ENCODE results near the gene SLC16A10. TPM values are rescaled to one million over a fixed set of nuclear protein-coding genes. Genes with fewer than 3 reads are reported as not detected.
"Not testable (repeated sequence)": the region's sequence is repeated elsewhere in the genome, so short reads cannot be mapped to it uniquely, and the experiment has no call there.

SLC16A10 gene
- polyA plus RNA-seq, 1 donor, result 22.4 TPM

DNA sequence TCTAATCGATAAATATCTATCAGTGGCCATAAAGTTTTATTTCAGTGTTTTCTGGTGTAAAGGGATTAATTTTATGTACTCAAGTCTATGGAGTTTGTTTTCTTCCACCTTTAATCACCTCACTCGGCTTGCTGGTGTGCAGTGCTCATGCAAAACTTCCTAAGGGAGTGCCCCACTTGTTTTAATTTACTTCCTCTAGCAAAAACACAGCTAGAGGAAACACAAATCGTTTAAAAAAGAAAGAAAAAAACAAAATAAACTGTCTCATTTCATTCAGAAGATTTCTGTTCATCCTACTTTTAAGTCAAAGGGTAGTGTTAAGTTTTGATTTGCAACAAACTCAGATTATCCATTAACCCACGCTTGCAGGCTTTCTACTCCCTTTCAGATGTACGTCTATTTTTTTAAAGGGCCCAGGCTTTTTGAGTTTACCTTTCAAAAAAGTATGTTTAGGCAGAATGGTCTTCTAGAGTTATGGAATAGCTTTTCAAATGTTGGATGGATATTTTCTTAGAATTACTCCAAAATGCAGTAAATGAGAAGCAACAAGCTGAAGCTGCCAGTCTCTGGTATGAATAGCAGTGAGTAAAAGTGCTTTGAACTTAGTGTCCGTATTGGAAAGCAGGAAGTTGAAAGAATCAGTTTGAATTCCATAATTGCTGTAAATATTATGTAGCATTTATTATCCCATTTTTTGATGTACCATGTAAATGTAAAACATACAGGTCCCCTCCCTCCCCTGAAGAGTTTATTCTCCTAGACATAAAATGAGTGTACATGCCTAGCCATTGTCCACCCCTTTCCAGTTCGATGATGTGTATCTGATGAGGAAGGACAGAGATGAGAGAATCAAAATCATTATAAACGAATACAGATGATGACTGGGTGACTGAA, 113.3 kb downstream of the SLC16A10 start:
- 10% methylated on average over 5 of the region's 8 CpGs for WGBS (ENCODE audit: insufficient coverage, low lambda C conversion rate)

DNA sequence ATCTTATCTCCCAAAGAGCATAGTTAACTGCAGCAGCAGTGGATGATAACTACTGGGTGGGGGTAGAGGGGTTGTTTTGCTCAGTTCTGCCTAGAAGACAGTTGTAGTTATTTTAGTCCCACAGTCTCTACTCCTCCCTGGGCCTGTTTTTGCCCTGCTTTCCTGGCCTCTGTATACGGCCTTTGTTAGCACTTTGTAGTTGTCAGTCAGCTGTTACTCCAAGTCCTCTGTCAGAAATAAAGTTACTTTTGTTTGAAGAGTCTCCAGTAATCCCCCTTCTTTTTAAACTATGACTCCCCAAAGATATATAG, 113.9 kb downstream of the SLC16A10 start:
- no peak overlapping the region for H3K4me3 ChIP-seq (ENCODE audit: low read length)
- no CpG with 5 or more reads among the region's 1 CpG for WGBS (ENCODE audit: insufficient coverage, low lambda C conversion rate)
- H3K36me3 ChIP-seq (ENCODE audit: control insufficient read depth, insufficient read depth, low read length), result no peaks in the 10 kb centered on the region
- no peak for DNase-seq
- peaks cover 9% of the 10 kb centered on the region for H3K4me1 ChIP-seq (ENCODE audit: control insufficient read depth, insufficient read depth, low read length)
- H3K27ac ChIP-seq (ENCODE audit: low read length), result peak overlapping the region; percentile 74
- H3K27me3 ChIP-seq (ENCODE audit: control insufficient read depth, insufficient read depth, low read length), result no peaks in the 10 kb centered on the region
- H3K9me3 ChIP-seq (ENCODE audit: control insufficient read depth, low read depth, low read length), result no peaks in the 10 kb centered on the region

More for the DNA sequence above, 113.3 kb downstream of the SLC16A10 start:
- Histone ChIP-seq H3K27ac (ENCODE audit: low read length) (peak overlapping the region; percentile 74), H3K9me3 (ENCODE audit: control insufficient read depth, low read depth, low read length) (no peaks in the 10 kb centered on the region), H3K36me3 (ENCODE audit: control insufficient read depth, insufficient read depth, low read length) (no peaks in the 10 kb centered on the region), H3K4me3 (ENCODE audit: low read length) (no peak overlapping the region), H3K4me1 (ENCODE audit: control insufficient read depth, insufficient read depth, low read length) (peaks cover 9% of the 10 kb centered on the region), H3K27me3 (ENCODE audit: control insufficient read depth, insufficient read depth, low read length) (no peaks in the 10 kb centered on the region)
- peak in 1 of 2 donors; percentile 67 for DNase-seq

DNA sequence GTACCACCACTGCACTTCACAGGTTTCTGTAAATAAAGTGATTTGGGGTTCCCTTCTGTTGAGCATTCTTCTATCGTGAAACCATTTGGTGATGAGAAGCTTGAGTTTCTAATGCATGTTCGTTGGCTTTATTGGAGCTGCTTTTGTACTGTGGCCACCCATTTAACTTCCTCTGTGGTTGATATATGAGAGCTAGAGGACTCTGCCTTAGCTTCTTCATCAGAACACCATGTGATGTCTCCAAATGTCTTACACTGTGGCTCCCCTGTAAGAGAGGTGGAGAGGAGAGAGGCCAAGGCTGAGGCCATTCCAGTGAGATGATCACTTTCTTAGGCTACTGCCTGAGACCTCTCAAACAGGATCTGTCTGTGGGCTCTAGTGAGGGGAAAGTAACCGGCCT, 114.5 kb downstream of the SLC16A10 start:
- Histone ChIP-seq H3K4me1 (ENCODE audit: control insufficient read depth, insufficient read depth, low read length) (peaks cover 9% of the 10 kb centered on the region), H3K4me3 (ENCODE audit: low read length) (no peak overlapping the region), H3K27me3 (ENCODE audit: control insufficient read depth, insufficient read depth, low read length) (no peaks in the 10 kb centered on the region), H3K9me3 (ENCODE audit: control insufficient read depth, low read depth, low read length) (no peaks in the 10 kb centered on the region), H3K36me3 (ENCODE audit: control insufficient read depth, insufficient read depth, low read length) (no peaks in the 10 kb centered on the region), H3K27ac (ENCODE audit: low read length) (no peak overlapping the region)
- DNase-seq, result no peak
- no CpG with 5 or more reads among the region's 3 CpGs for WGBS (ENCODE audit: insufficient coverage, low lambda C conversion rate)

DNA sequence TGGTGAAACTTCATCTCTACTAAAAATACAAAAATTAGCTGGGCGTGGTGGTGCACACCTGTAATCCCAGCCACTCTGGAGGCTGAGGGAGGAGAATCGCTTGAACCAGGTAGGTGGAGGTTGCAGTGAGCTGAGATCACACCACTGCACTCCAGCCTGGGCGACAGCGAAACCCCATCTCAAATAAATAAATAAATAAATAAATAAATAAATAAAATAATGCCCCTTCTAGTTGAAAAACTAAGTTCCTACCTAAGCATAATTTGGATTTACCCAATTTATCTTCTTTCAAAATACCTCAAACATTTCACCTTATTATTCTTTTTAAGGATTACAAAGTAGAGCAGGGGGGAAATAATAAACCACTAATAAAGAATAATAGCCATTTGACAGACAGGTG, 116.2 kb downstream of the SLC16A10 start:
- not testable (repeated sequence) for H3K4me3 ChIP-seq (ENCODE audit: low read length); H3K4me1 ChIP-seq (ENCODE audit: control insufficient read depth, insufficient read depth, low read length); H3K27me3 ChIP-seq (ENCODE audit: control insufficient read depth, insufficient read depth, low read length); DNase-seq; H3K9me3 ChIP-seq (ENCODE audit: control insufficient read depth, low read depth, low read length); H3K27ac ChIP-seq (ENCODE audit: low read length); H3K36me3 ChIP-seq (ENCODE audit: control insufficient read depth, insufficient read depth, low read length)
- WGBS (ENCODE audit: insufficient coverage, low lambda C conversion rate), result no CpG with 5 or more reads among the region's 4 CpGs

DNA sequence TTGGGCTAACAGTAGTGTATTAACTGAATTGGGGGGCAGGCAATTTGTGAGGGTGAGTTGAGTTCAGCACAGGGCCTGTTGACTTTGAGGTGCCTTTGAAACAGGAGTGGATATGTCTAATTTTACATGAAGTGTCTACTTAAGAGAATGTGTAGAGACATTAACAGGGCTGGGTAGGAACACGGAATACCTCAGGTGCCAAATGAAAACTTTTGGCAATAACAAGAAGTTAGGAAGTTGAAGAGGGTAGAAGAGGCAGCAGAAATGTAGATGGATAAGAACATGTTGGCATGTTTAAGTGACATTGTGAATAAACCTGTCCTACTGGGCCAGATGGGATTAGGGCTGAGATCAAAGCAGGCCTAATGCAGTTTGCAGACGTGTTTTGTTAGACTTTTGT, 117.0 kb downstream of the SLC16A10 start:
- Histone ChIP-seq H3K4me3 (ENCODE audit: low read length) (no peak overlapping the region), H3K27ac (ENCODE audit: low read length) (no peak overlapping the region), H3K36me3 (ENCODE audit: control insufficient read depth, insufficient read depth, low read length) (no peaks in the 10 kb centered on the region), H3K27me3 (ENCODE audit: control insufficient read depth, insufficient read depth, low read length) (no peaks in the 10 kb centered on the region), H3K9me3 (ENCODE audit: control insufficient read depth, low read depth, low read length) (no peaks in the 10 kb centered on the region), H3K4me1 (ENCODE audit: control insufficient read depth, insufficient read depth, low read length) (peaks cover 17% of the 10 kb centered on the region)
- WGBS (ENCODE audit: insufficient coverage, low lambda C conversion rate), result 83% methylated on average over 1 of the region's 2 CpGs
- DNase-seq, result no peak

DNA sequence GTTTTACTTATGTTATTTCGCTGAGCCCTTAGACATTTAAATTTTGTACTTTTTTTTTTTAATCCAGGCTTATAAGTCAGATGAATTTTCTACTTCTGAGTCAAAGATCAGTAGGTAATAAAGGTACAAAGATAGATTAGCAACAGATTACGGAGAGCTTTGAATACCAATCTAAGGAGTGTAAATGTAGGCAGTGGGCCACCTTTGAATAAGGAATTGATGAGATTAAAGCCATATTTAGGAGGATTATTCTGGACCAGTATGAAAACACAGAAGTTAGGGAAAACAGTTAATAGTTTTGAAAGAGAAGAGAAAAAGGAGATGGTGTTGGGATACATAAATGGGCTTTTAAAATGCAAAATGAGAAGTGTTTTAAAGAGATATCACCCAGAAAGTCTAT, 117.6 kb downstream of the SLC16A10 start:
- H3K27me3 ChIP-seq (ENCODE audit: control insufficient read depth, insufficient read depth, low read length), result no peaks in the 10 kb centered on the region
- H3K4me3 ChIP-seq (ENCODE audit: low read length), result no peak overlapping the region
- no peaks in the 10 kb centered on the region for H3K9me3 ChIP-seq (ENCODE audit: control insufficient read depth, low read depth, low read length)
- 100% methylated on average over 1 of the region's 2 CpGs for WGBS (ENCODE audit: insufficient coverage, low lambda C conversion rate)
- DNase-seq, result no peak
- no peaks in the 10 kb centered on the region for H3K36me3 ChIP-seq (ENCODE audit: control insufficient read depth, insufficient read depth, low read length)
- peaks cover 19% of the 10 kb centered on the region for H3K4me1 ChIP-seq (ENCODE audit: control insufficient read depth, insufficient read depth, low read length)
- no peak overlapping the region for H3K27ac ChIP-seq (ENCODE audit: low read length)

DNA sequence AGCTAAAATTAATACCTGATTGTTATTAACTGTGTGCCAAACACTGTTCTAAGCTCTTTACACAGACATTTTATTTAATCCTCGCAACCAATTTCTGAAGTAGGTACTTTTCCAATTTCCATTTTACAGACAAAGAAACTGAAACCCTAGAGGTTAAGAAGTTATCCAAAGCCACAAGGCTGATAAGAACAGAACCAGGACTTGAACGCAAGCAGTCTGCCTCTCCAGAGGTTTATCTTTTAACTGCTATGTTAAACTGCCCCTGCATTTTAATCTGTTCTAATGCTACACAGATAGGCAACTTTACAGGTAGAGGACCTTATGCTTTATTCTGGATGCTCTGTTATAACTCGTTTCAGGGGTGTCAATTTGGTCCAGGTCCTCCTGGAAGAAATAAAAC, 118.2 kb downstream of the SLC16A10 start:
- Histone ChIP-seq H3K27ac (ENCODE audit: low read length) (no peak overlapping the region), H3K9me3 (ENCODE audit: control insufficient read depth, low read depth, low read length) (no peaks in the 10 kb centered on the region), H3K4me3 (ENCODE audit: low read length) (no peak overlapping the region), H3K36me3 (ENCODE audit: control insufficient read depth, insufficient read depth, low read length) (no peaks in the 10 kb centered on the region), H3K4me1 (ENCODE audit: control insufficient read depth, insufficient read depth, low read length) (peaks cover 17% of the 10 kb centered on the region), H3K27me3 (ENCODE audit: control insufficient read depth, insufficient read depth, low read length) (no peaks in the 10 kb centered on the region)
- DNase-seq, result no peak
- WGBS (ENCODE audit: insufficient coverage, low lambda C conversion rate), result 100% methylated on average over 1 of the region's 3 CpGs

DNA sequence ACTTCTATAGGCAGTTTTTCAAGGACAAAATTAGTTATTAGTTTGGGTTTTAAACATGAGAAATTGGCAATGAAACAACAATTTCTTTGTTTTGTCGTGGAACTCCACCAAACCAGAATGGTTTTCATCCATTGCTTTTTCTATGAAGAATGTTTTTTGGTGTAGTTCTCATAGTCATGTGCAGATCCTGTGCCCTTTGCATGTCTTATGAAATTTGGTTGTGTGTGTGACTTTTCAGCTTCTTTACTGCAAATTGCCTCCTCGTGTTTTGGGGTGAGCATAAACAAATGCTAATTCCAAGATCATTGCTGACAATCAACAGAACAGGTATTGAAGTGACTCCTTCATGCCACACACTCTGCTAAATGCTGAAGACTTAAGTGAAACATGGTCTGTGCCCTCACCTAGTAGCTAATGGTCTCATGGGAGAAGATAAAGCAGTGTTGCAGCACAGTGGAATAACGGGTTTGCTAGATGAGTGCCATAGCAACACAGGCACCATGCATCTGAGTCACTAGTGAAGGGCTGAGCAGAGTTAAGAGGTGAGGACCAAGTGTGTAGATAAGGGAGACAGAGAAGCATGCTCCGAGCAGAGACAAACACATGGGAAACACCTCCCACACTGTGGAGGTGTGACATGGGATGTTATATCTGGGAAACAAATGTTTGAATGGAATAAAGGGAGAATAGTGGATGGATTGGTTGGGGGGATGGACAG, 120.0 kb downstream of the SLC16A10 start:
- no peak for DNase-seq

DNA sequence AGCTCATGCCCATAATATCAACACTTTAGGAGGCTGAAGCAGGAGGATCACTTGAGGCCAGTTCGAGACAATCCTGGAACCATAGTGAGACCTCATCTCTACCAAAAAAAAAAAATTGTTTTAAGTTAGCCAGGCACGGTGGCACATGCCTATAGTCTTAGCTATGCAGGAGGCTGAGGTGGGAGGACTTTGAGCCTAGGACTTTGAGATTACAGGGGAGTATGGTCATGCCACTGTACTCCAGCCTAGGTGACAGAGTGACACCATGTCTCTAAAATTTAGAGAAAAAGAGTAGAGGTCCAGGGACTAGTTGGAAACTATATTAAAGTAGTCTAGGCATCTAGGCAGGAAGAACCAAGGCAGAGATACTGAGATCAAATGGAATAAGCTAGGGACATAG, 121.6 kb downstream of the SLC16A10 start:
- no peaks in the 10 kb centered on the region for H3K36me3 ChIP-seq (ENCODE audit: control insufficient read depth, insufficient read depth, low read length)
- no peaks in the 10 kb centered on the region for H3K27me3 ChIP-seq (ENCODE audit: control insufficient read depth, insufficient read depth, low read length)
- no peaks in the 10 kb centered on the region for H3K9me3 ChIP-seq (ENCODE audit: control insufficient read depth, low read depth, low read length)
- H3K4me1 ChIP-seq (ENCODE audit: control insufficient read depth, insufficient read depth, low read length), result peaks cover 12% of the 10 kb centered on the region
- WGBS (ENCODE audit: insufficient coverage, low lambda C conversion rate), result no CpG with 5 or more reads among the region's 2 CpGs
- peak in 1 of 2 donors; percentile 55 for DNase-seq
- no peak overlapping the region for H3K27ac ChIP-seq (ENCODE audit: low read length)
- no peak overlapping the region for H3K4me3 ChIP-seq (ENCODE audit: low read length)

More for the DNA sequence above, 120.0 kb downstream of the SLC16A10 start:
- no peak overlapping the region for H3K4me3 ChIP-seq (ENCODE audit: low read length)
- no peak overlapping the region for H3K27ac ChIP-seq (ENCODE audit: low read length)
- H3K9me3 ChIP-seq (ENCODE audit: control insufficient read depth, low read depth, low read length), result no peaks in the 10 kb centered on the region
- no peaks in the 10 kb centered on the region for H3K36me3 ChIP-seq (ENCODE audit: control insufficient read depth, insufficient read depth, low read length)
- peaks cover 12% of the 10 kb centered on the region for H3K4me1 ChIP-seq (ENCODE audit: control insufficient read depth, insufficient read depth, low read length)
- no peaks in the 10 kb centered on the region for H3K27me3 ChIP-seq (ENCODE audit: control insufficient read depth, insufficient read depth, low read length)
- 100% methylated on average over 1 of the region's 4 CpGs for WGBS (ENCODE audit: insufficient coverage, low lambda C conversion rate)

DNA sequence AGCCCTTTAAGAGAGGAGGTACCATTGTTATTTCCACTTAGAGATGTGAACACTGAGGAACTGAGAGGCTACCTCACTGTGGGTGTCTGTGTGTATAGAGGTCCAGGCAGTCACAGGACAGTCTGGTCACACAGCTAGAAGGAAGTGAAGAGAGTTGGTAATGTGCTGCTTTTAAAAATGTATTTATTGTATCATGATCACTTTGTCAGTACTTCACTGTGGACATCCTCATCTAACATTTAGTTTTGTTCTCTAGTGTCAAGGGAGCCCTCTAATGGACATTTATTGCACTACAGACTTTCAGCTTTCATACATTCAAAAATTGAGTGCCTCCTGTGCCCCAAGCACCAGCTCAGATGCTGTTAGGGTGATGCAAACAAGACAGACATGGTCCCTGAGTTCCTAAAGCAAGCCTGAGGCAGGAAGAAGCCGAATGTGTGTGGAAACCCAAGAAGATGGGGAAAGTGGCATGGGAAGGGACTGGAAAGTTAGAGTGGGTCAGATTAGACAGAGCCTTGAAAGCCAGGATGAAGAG, 123.0 kb downstream of the SLC16A10 start:
- Histone ChIP-seq H3K4me1 (ENCODE audit: control insufficient read depth, insufficient read depth, low read length) (peaks cover 12% of the 10 kb centered on the region), H3K4me3 (ENCODE audit: low read length) (no peak overlapping the region), H3K9me3 (ENCODE audit: control insufficient read depth, low read depth, low read length) (no peaks in the 10 kb centered on the region), H3K36me3 (ENCODE audit: control insufficient read depth, insufficient read depth, low read length) (no peaks in the 10 kb centered on the region), H3K27ac (ENCODE audit: low read length) (no peak overlapping the region), H3K27me3 (ENCODE audit: control insufficient read depth, insufficient read depth, low read length) (no peaks in the 10 kb centered on the region)
- no CpG with 5 or more reads among the region's 1 CpG for WGBS (ENCODE audit: insufficient coverage, low lambda C conversion rate)
- peak; percentile 26 to 57 for DNase-seq

Data from large intestine (tissue), 3 donors.